GM12878 (cell line): ENCODE measurements around the gene NXPE4. TPM values are rescaled to one million over a fixed set of nuclear protein-coding genes. Genes with fewer than 3 reads are reported as not detected.

Experiments
- BCL11A ChIP-seq: IDR thresholded peaks from 2 replicates; pipeline ENCODE4 v1.6.1; 2011; ENCODE audit warnings: low read depth, low read length
- BMI1 ChIP-seq: fragments of 450-650 bp; IDR thresholded peaks from 2 replicates; pipeline ENCODE4 v1.6.1; 2016; ENCODE audit warnings: mild to moderate bottlenecking, moderate library complexity, borderline replicate concordance
- CBX5 ChIP-seq: sonication (generic); IDR thresholded peaks from 2 replicates; pipeline ENCODE4 v1.6.1; 2016; ENCODE audit warnings: low read depth, moderate library complexity, mild to moderate bottlenecking, inconsistent platforms
- CHD1 ChIP-seq: IDR thresholded peaks from 2 replicates; pipeline ENCODE4 v1.6.1; 2012; ENCODE audit warnings: low read depth, low read length, improper control_type of control experiment
- E2F4 ChIP-seq: IDR thresholded peaks from 2 replicates; pipeline ENCODE4 v1.6.1; 2012; ENCODE audit warnings: low read depth, low read length, improper control_type of control experiment
- ETV6 ChIP-seq, 2 experiments: fragments of 450-650 bp in 1 of 2; IDR thresholded peaks in 1 of 2; conservative IDR thresholded peaks in 1 of 2; 2 replicates each; pipeline ENCODE4 v1.6.1; 2014; ENCODE audit warnings: antibody characterized with exemption in 1 of 2, borderline replicate concordance in 1 of 2, low read depth in 1 of 2, mild to moderate bottlenecking in 1 of 2, moderate library complexity in 1 of 2
- FOXM1 ChIP-seq: IDR thresholded peaks from 2 replicates; pipeline ENCODE4 v1.6.1; 2012; ENCODE audit warnings: low read depth, mild to moderate bottlenecking, inconsistent platforms, low read length, moderate library complexity
- MLLT1 ChIP-seq: fragments of 450-650 bp; IDR thresholded peaks from 2 replicates; pipeline ENCODE4 v1.6.1; 2016; ENCODE audit warnings: mild to moderate bottlenecking
- POLR2A ChIP-seq: IDR thresholded peaks from 2 replicates; pipeline ENCODE4 v1.6.1; 2011; ENCODE audit warnings: low read depth, mild to moderate bottlenecking, low read length
- ZNF207 ChIP-seq: fragments of 450-650 bp; IDR thresholded peaks from 2 replicates; pipeline ENCODE4 v1.6.1; 2014; ENCODE audit warnings: antibody characterized with exemption, mild to moderate bottlenecking, borderline replicate concordance
- polyA plus RNA-seq, 11 experiments: library from polyadenylated mRNA; depleted of rRNA in 4 of 11; unstranded in 6 of 11; stranded (reverse) in 5 of 11; fragments of >200 nt; fragmentation: Nextera tagmentation in 4 of 11; fragmentation: Illumina TruSeq in 1 of 11; extraction: Ambion mirVana in 4 of 11; extraction: Trizol in 1 of 11; gene quantifications; 1 replicate in 1 of 11; 2 replicates in 10 of 11; pipeline versions ENCODE4 v1.2.1 to v1.2.3, GENCODE V29; 2011 to 2016; ENCODE audit warnings: inconsistent platforms in 2 of 11, missing spikeins in 2 of 11, low read depth in 1 of 11
- total RNA-seq, 4 experiments: library from RNA; depleted of rRNA in 3 of 4; stranded (reverse); fragments of >200 nt in 3 of 4; fragmentation: Illumina TruSeq in 1 of 4; extraction: Trizol in 1 of 4; gene quantifications; 2 replicates each; pipeline versions ENCODE4 v1.2.1 to v1.2.3, GENCODE V29; 2013 to 2021

NXPE4 gene
- total and polyA plus RNA-seq, 10 of the 15 experiments (the other 5 are each of a cell fraction or from before 2014, with no cell fraction given): not detected

- TF ChIP-seq MLLT1 (no peak), CBX5 (no peak), CHD1 (no peak), E2F4 (no peak), ETV6 (conservative IDR thresholded peaks at IDR 0.05 in 1 of 2, IDR thresholded peaks at IDR 0.05 in 1 of 2; ENCODE audit: borderline replicate concordance in 1 of 2, low read depth in 1 of 2) (no peak), FOXM1 (no peak), BCL11A (no peak), BMI1 (no peak), ZNF207 (no peak), POLR2A (no peak)
Measured at GRCh38 chr11:114562166-114562916, 33.2 kb downstream of the NXPE4 start (continued).
